Measurements from ENCODE around the gene SLC39A2.

The SLC39A2 gene

GRCh38 chr14:21017528-21018245 is 18.6 kb downstream of the SLC39A2 start:
- no peak overlapping the region for H3K4me3 ChIP-seq (ENCODE audit: low read depth, low read length)
- no peak for DNase-seq (ENCODE audit: low read depth)
- TF ChIP-seq, protein P1, sequence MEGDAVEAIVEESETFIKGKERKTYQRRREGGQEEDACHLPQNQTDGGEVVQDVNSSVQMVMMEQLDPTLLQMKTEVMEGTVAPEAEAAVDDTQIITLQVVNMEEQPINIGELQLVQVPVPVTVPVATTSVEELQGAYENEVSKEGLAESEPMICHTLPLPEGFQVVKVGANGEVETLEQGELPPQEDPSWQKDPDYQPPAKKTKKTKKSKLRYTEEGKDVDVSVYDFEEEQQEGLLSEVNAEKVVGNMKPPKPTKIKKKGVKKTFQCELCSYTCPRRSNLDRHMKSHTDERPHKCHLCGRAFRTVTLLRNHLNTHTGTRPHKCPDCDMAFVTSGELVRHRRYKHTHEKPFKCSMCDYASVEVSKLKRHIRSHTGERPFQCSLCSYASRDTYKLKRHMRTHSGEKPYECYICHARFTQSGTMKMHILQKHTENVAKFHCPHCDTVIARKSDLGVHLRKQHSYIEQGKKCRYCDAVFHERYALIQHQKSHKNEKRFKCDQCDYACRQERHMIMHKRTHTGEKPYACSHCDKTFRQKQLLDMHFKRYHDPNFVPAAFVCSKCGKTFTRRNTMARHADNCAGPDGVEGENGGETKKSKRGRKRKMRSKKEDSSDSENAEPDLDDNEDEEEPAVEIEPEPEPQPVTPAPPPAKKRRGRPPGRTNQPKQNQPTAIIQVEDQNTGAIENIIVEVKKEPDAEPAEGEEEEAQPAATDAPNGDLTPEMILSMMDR (IDR thresholded peaks at IDR 0.05; ENCODE audit: low read depth, low read length, missing control alignments): no peak
- in situ Hi-C loops (cut with HindIII; ENCODE audit: low sequenced_read_pairs): no loop called here

GRCh38 chr14:21018286-21018685 is 19.2 kb downstream of the SLC39A2 start:
- H3K4me3 ChIP-seq (ENCODE audit: low read depth, low read length): no peak overlapping the region
- in situ Hi-C loops (cut with HindIII; ENCODE audit: low sequenced_read_pairs): no loop called here
- DNase-seq (ENCODE audit: low read depth): no peak
- TF ChIP-seq, protein P1 (IDR thresholded peaks at IDR 0.05; ENCODE audit: low read depth, low read length, missing control alignments): no peak

DNA sequence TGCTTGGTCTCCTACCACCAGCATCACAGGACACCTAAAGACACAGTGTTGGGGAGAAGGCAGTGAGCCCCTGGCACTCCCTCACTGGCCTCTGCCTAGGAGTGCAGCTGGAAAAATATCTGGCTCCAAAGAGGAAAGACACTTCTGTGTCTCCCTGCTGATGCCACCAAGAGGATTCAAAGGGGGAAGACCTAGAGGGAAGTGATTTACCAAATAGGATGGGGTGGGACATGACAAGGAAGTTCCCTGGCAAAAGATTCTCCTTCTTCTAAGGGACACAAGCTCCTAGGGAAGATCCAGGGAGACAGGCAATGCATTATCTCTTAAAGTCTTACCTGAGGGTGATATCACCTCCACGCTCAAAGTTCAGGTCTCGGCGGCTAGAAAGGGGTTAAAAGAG is 19.7 kb downstream of the SLC39A2 start:
- TF ChIP-seq, protein P1 (IDR thresholded peaks at IDR 0.05; ENCODE audit: low read depth, low read length, missing control alignments): no peak
- DNase-seq (ENCODE audit: low read depth): no peak
- no peak overlapping the region for H3K4me3 ChIP-seq (ENCODE audit: low read depth, low read length)
- in situ Hi-C loops (cut with HindIII; ENCODE audit: low sequenced_read_pairs): no loop called here

DNA sequence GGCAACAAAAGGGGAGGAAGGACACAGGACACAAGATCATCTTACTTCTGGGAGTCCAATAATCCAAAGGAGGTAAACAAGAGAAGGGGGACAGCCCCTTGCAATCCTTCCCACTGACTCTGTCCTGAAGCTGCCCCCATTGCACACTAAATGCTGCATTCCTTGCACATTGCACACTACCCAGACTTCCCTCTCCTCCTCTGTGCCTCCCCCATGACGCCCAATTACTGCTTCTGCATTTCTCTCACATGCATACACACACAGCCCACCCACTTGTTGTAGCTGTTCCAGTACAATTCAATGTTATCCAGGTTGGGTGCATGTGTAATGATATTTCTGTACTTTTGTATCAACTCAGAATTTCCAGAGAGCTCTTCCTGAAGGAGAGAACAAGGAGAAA is 20.3 kb downstream of the SLC39A2 start:
- no peak for DNase-seq (ENCODE audit: low read depth)
- in situ Hi-C loops (cut with HindIII; ENCODE audit: low sequenced_read_pairs): no loop called here
- H3K4me3 ChIP-seq (ENCODE audit: low read depth, low read length): no peak overlapping the region
- TF ChIP-seq, protein P1 (IDR thresholded peaks at IDR 0.05; ENCODE audit: low read depth, low read length, missing control alignments): no peak

DNA sequence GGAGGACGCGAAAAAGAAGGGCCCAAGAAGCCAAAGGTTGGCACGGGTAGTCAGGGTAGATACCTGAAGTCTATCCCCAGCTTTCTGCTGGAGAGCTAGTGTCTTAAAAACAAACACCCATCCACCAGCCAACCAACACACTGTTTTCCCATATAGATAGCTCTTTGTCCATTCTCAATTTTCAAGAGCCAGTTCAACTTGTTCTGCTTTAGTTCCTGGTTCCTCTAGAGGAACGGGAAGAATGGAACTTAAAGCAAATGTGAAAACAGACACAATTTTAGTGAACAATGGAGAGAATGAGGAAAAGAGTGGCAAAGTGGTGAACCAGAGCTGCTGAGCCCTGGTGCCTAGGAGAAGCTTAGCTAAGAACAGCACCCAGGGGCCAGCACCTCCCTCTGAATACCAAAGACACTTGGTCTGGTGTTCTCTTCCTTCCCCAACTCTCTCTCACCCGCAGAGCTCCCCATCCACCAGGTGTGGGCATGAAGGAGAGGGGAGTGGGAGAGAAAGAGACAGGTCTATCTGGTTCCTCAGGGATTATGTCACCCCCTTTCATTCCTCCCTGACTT is 22.0 kb downstream of the SLC39A2 start:
- no peak for DNase-seq (ENCODE audit: low read depth)
- H3K4me3 ChIP-seq (ENCODE audit: low read depth, low read length): no peak overlapping the region
- in situ Hi-C loops (cut with HindIII; ENCODE audit: low sequenced_read_pairs): no loop called here
- TF ChIP-seq, protein P1 (IDR thresholded peaks at IDR 0.05; ENCODE audit: low read depth, low read length, missing control alignments): no peak

DNA sequence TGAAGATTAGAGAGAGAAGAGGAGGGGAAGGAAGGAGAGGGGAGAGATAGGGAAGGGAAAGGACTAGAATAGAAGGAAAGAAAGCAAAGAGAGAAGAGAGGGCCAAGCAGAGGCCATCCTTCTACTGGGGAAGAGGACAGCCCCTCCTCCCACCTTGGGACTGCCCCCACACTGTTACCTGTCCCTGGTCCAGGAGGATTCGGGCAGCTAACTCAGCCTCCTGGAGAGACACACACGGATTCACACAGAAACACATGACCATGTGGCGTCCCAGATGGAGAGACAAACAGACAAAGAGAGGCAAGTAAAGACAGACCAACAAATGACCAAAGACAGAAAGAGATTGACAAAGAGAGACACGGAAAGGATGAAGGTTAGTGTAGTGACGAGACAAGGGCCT is 23.6 kb downstream of the SLC39A2 start:
- DNase-seq (ENCODE audit: low read depth): no peak
- in situ Hi-C loops (cut with HindIII; ENCODE audit: low sequenced_read_pairs): no loop called here
- no peak overlapping the region for H3K4me3 ChIP-seq (ENCODE audit: low read depth, low read length)

More for the DNA sequence above, 23.6 kb downstream of the SLC39A2 start:
- TF ChIP-seq, protein P1 (IDR thresholded peaks at IDR 0.05; ENCODE audit: low read depth, low read length, missing control alignments): no peak

Data from astrocyte of the cerebellum (primary cell).